BLaER1 (cell line): ENCODE results near the gene CREM.

Experiments
- H3K27ac ChIP-seq: shearing (Covaris generic); formaldehyde crosslinking; 2 replicates; pipeline ENCODE4 v1.8.1; 2022
- H3K27me3 ChIP-seq: shearing (Covaris generic); formaldehyde crosslinking; 2 replicates; pipeline ENCODE4 v1.8.1; 2022
- H3K36me3 ChIP-seq: shearing (Covaris generic); formaldehyde crosslinking; 2 replicates; pipeline ENCODE4 v1.8.1; 2022
- H3K4me1 ChIP-seq: shearing (Covaris generic); formaldehyde crosslinking; 2 replicates; pipeline ENCODE4 v1.8.1; 2022
- H3K4me2 ChIP-seq: shearing (Covaris generic); formaldehyde crosslinking; 2 replicates; pipeline ENCODE4 v1.8.1; 2022
- H3K4me3 ChIP-seq: shearing (Covaris generic); formaldehyde crosslinking; 2 replicates; pipeline ENCODE4 v1.8.1; 2022
- H3K9ac ChIP-seq: shearing (Covaris generic); formaldehyde crosslinking; 2 replicates; pipeline ENCODE4 v1.8.1; 2022
- H3K9me3 ChIP-seq: shearing (Covaris generic); formaldehyde crosslinking; 2 replicates; pipeline ENCODE4 v1.8.1; 2022
- H4K20me1 ChIP-seq: shearing (Covaris generic); formaldehyde crosslinking; 2 replicates; pipeline ENCODE4 v1.8.1; 2022
- Cebpa-rat ChIP-seq: shearing (Covaris generic); IDR thresholded peaks from 2 replicates; pipeline ENCODE4 v1.8.1; 2022

CREM gene

DNA sequence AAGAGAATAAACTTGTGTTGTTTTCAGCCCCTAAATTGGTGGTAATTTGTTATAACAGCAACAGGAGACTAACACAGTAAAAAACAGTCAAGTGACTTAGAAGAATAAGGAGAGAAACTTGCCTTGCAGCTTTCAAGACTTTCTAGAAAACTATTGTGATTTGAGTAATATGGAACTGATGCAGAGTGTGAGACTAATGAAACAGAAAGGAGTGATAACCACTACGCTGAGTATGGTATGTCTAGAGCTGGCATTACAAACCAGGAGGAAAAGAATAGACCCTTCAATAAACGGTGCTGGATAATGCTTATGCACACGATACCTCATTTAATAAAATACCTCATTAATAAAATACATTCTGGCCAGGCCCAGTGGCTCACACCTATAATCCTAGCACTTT, 99.9 kb downstream of the CREM start:
- no peaks in the 10 kb centered on the region for H3K36me3 ChIP-seq
- H3K27me3 ChIP-seq, result no peaks in the 10 kb centered on the region
- H3K4me2 ChIP-seq, result no peak overlapping the region
- H3K9me3 ChIP-seq, result no peaks in the 10 kb centered on the region
- no peak for TF ChIP-seq Cebpa-rat
- 0 out of 2 replicates have a peak, but pooled peaks cover 5% of the 10 kb centered on the region for H3K4me1 ChIP-seq
- H4K20me1 ChIP-seq, result no peaks in the 10 kb centered on the region
- H3K4me3 ChIP-seq, result no peak overlapping the region
- no peak overlapping the region for H3K9ac ChIP-seq
- H3K27ac ChIP-seq, result no peak overlapping the region

DNA sequence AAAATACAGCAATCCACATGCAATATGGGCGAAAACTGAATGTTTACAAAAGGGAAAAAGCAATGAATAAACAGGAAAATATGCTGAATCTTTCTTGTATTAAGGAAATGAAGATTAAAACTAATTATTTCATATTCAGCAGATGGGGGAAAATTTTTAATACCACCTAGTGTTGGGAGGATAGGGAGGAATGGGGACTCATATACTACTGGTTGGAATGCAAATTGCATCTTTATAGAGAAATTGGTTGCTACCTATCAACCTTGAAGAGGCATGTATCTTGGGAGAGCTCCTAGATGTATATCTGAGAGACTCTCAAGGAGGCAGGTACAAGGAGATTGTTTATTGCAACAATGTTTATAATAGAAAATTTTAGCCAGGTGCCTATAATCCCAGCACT, 101.4 kb downstream of the CREM start:
- H3K4me2 ChIP-seq, result no peak overlapping the region
- H3K27me3 ChIP-seq, result no peaks in the 10 kb centered on the region
- no peak for TF ChIP-seq Cebpa-rat
- 0 out of 2 replicates have a peak, but pooled peaks cover 5% of the 10 kb centered on the region for H3K4me1 ChIP-seq
- H3K36me3 ChIP-seq, result no peaks in the 10 kb centered on the region
- no peak overlapping the region for H3K9ac ChIP-seq
- no peaks in the 10 kb centered on the region for H3K9me3 ChIP-seq
- H3K27ac ChIP-seq, result no peak overlapping the region
- no peaks in the 10 kb centered on the region for H4K20me1 ChIP-seq
- H3K4me3 ChIP-seq, result no peak overlapping the region

DNA sequence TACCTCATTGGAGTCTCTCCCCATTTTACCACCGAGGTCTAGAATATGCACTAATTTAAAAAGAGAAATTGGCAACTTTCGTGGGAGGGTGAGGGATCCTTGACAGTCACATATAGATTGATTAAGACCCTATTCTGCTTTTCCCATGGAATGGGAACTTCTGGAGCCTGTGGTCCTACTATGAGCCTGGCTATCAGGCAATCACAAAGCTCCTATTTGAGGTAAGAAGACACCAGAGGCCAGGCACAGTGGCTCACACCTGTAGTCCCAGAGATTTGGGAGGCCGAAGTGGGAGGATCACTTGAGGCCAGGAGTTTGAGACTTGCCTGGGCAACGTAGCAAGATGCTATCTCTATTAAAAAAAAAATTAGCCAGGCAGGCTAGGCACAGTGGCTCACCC, 105.0 kb downstream of the CREM start:
- H3K4me3 ChIP-seq, result no peak overlapping the region
- no peaks in the 10 kb centered on the region for H4K20me1 ChIP-seq
- H3K9ac ChIP-seq, result no peak overlapping the region
- H3K4me2 ChIP-seq, result no peak overlapping the region
- H3K9me3 ChIP-seq, result no peaks in the 10 kb centered on the region
- H3K27ac ChIP-seq, result no peak overlapping the region
- no peak for TF ChIP-seq Cebpa-rat
- 0 out of 2 replicates have a peak, but pooled peaks cover 5% of the 10 kb centered on the region for H3K4me1 ChIP-seq
- no peaks in the 10 kb centered on the region for H3K36me3 ChIP-seq
- no peaks in the 10 kb centered on the region for H3K27me3 ChIP-seq

DNA sequence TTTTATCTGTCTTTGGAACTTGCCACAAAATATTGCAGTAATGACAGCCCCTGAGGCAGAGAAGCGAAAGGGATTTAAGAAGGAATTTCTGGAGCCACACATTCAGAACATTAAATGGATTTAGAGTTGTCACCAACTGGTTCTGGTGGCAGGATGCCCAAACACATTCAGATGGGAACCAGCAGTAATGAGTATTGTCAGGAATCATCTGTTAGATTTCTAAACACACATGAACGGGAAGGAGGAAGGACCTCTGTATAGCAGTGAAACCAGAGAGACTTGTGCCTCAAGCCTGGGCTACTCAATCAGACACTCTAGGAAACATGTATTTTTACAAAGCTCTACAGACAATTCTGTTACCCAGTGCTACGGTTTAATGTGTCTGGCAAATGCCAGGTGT, 105.9 kb downstream of the CREM start:
- Histone ChIP-seq H3K4me1 (0 out of 2 replicates have a peak, but pooled peaks cover 5% of the 10 kb centered on the region), H3K27me3 (no peaks in the 10 kb centered on the region), H3K9ac (no peak overlapping the region), H4K20me1 (no peaks in the 10 kb centered on the region), H3K4me3 (no peak overlapping the region), H3K4me2 (no peak overlapping the region), H3K36me3 (no peaks in the 10 kb centered on the region), H3K9me3 (no peaks in the 10 kb centered on the region), H3K27ac (no peak overlapping the region)
- TF ChIP-seq Cebpa-rat, result no peak

DNA sequence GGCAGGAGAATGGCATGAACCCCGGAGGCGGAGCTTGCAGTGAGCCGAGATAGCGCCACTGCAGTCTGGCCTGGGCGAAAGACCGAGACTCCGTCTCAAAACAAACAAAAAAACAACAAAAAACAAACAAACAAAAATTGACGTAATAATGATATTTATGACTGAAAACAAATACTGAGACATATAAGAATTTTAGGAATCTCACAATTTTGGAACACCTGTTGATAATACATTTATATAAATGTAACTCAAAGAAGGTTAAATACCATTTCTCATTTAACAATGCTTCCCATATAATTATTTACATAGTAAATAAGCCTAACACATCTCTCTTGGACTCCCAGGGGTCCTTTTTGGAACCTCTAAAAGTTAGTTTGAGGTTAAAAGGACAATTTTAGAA, 107.4 kb downstream of the CREM start:
- Histone ChIP-seq H3K9ac (no peak overlapping the region), H3K9me3 (no peaks in the 10 kb centered on the region), H4K20me1 (no peaks in the 10 kb centered on the region), H3K4me2 (no peak overlapping the region), H3K27me3 (no peaks in the 10 kb centered on the region), H3K36me3 (no peaks in the 10 kb centered on the region), H3K27ac (no peak overlapping the region), H3K4me1 (0 out of 2 replicates have a peak, but pooled peaks cover 2% of the 10 kb centered on the region), H3K4me3 (no peak overlapping the region)
- no peak for TF ChIP-seq Cebpa-rat

DNA sequence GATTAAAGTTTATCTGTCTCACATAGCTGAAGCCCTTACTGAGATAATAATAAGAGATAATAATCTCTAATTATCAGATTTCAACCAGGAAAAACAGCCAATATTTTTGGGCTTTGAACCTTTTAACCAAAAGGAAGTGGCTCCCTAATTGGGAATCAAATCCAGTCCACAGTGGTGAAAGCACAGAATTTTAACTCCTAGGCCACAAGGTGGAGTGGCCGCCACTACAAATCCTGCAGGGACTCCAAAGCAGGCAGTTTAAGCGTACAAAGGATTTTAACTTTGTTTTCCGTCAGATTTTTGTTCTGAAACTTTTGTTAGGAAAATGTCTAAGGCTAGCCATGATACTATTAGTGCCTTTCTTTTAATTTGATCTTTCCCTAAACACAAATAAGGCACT, 110.1 kb downstream of the CREM start:
- no peaks in the 10 kb centered on the region for H3K9me3 ChIP-seq
- no peak overlapping the region for H3K9ac ChIP-seq

DNA sequence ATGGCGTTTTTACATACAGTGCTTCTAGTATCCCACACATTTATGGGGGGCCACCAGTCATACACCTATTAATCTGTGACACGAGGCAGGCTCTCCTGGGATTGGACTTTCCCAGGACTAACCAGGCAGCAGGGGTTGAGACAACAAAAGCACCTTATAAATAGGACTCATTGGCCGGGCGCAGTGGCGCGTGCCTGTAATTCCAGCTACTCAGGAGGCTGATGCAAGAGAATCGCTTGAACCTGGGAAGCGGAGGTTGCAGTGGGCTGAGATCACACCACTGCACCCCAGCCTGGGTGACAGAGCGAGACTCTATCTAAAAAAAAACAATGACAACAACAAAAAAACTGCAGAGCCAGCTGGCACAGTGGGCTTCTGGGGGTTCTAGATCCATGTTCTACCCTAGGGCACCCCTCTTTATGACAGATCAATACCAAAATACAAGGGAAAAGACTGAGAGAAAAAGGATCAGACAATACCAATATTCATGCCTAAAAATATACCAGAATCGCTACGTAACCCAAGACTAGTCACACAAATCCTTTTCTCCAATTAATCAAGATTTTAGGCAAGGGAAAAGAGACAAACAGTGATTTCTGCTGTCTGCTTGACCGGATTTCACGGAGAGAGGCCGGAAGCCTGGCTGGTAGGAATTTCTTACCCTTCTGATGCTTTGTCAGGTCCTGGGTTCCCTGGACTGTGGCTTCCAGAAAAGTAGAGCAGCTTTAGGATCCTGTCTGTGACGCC, 111.3 kb downstream of the CREM start:
- H3K9ac ChIP-seq, result no peak overlapping the region
- TF ChIP-seq Cebpa-rat, result no peak
- H3K4me3 ChIP-seq, result no peak overlapping the region
- H3K9me3 ChIP-seq, result no peaks in the 10 kb centered on the region
- H4K20me1 ChIP-seq, result no peaks in the 10 kb centered on the region
- no peaks in the 10 kb centered on the region for H3K27me3 ChIP-seq
- no peak overlapping the region for H3K4me2 ChIP-seq
- H3K36me3 ChIP-seq, result no peaks in the 10 kb centered on the region
- H3K4me1 ChIP-seq, result no peaks in the 10 kb centered on the region
- no peak overlapping the region for H3K27ac ChIP-seq

More for the DNA sequence above, 110.1 kb downstream of the CREM start:
- H3K27ac ChIP-seq, result no peak overlapping the region
- no peaks in the 10 kb centered on the region for H3K4me1 ChIP-seq
- no peaks in the 10 kb centered on the region for H4K20me1 ChIP-seq
- H3K27me3 ChIP-seq, result no peaks in the 10 kb centered on the region
- H3K4me2 ChIP-seq, result no peak overlapping the region
- H3K4me3 ChIP-seq, result no peak overlapping the region
- no peaks in the 10 kb centered on the region for H3K36me3 ChIP-seq
- no peak for TF ChIP-seq Cebpa-rat

DNA sequence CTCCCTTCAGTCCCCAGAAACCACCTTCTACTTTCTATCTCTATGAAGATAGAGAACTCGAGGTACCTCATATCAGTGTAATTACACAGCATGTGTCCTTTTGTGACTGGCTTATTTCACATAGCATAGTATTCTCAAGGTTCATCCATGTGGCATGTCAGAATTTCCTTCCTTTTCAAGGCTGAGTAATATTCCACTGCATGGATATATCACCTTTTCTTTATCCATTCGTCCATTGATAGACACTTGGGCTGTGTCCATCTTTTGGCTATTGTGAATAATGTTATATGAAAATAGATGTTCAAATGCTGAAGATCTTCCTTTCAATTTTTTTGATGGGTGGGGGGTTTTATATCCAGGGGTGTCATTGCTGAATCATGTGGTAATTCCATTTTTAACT, 117.9 kb downstream of the CREM start:
- no peaks in the 10 kb centered on the region for H3K9me3 ChIP-seq
- no peaks in the 10 kb centered on the region for H3K36me3 ChIP-seq
- no peaks in the 10 kb centered on the region for H3K27me3 ChIP-seq
- no peak overlapping the region for H3K9ac ChIP-seq
- no peak for TF ChIP-seq Cebpa-rat
- H3K4me3 ChIP-seq, result no peak overlapping the region
- H4K20me1 ChIP-seq, result no peaks in the 10 kb centered on the region
- H3K4me1 ChIP-seq, result peaks cover 9% of the 10 kb centered on the region
- H3K27ac ChIP-seq, result no peak overlapping the region
- H3K4me2 ChIP-seq, result no peak overlapping the region

DNA sequence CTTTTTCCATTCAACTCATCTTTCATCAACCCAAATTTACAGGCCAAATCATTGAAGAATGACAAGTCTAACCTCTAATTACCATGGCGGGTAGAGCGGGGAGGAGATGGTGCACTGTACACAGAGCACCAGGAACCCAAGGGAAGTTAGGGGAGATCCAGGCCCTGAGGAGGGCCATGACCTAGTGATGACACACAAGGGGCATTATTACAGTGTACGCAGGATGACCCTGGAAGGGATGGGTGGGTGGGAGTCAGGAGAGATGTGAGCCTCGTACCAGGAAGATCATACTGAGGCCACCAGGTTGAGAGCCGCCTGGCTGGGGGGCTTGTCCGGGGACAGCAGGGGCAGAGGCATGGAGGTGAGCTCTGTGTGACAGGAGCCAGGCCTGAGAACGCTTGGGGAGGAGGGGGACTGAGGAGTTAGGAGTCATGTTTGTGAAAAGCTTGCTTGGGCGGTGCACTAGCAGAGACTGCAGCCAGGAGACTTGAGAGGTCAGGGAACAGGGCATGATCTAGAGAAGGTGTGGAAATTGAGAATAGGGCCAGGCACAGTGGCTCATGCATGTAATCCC, 120.2 kb downstream of the CREM start:
- Histone ChIP-seq H3K27me3 (no peaks in the 10 kb centered on the region), H4K20me1 (no peaks in the 10 kb centered on the region), H3K9me3 (no peaks in the 10 kb centered on the region), H3K9ac (no peak overlapping the region), H3K4me2 (peak overlapping the region; percentile 42), H3K4me1 (peaks cover 9% of the 10 kb centered on the region), H3K36me3 (no peaks in the 10 kb centered on the region), H3K4me3 (no peak overlapping the region), H3K27ac (no peak overlapping the region)
- no peak for TF ChIP-seq Cebpa-rat

DNA sequence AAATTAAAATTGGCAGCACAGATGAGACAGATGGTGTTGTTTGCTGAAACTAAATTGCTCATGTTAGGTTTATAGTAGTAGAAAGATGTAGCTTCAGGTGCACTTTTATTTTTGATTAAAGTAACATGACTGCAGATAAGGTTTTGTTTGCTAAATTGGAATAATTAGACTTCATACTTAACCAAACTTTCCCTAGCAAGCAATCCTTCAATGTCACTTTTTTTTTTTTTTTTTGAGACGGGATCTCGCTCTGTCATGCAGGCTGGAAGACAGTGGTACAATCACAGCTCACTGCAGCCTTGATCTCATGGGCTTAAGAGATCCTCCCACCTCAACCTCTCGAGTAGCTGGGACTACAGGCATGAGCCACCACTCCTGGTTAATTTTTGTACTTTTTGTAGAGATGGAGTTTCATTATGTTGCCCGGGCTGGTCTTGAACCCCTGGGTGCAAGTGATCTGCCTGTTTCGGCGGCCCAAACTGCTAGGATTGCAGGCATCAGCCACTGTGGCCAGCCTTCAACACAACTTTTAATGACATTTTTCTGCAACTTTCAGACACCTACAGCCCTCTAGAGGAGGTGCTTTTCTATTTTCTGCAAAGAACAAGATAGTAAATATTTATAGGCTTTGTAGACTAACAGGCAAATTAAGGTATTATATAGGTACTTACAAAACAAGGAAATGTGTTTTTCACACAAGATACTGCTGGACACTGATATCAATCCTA, 124.9 kb downstream of the CREM start:
- H3K9me3 ChIP-seq, result peaks cover 11% of the 10 kb centered on the region; the same call in 1 of the 2 replicates
- H3K9ac ChIP-seq, result no peak overlapping the region
- no peaks in the 10 kb centered on the region for H4K20me1 ChIP-seq
- H3K4me3 ChIP-seq, result no peak overlapping the region
- no peaks in the 10 kb centered on the region for H3K27me3 ChIP-seq
- no peak overlapping the region for H3K4me2 ChIP-seq
- H3K36me3 ChIP-seq, result no peaks in the 10 kb centered on the region
- no peak overlapping the region for H3K27ac ChIP-seq
- no peak for TF ChIP-seq Cebpa-rat
- peaks cover 1% of the 10 kb centered on the region for H3K4me1 ChIP-seq
